ENCODE measurements around the gene IDH2. TPM values are rescaled to one million over a fixed set of nuclear protein-coding genes. Genes with fewer than 3 reads are reported as not detected.

The IDH2 gene
- total RNA-seq, 1 donor from 2014 or later = 93.1 TPM

GRCh38 chr15:90055182-90055581 is 47.1 kb downstream of the IDH2 start:
- no peaks in the 10 kb centered on the region for H3K9me3 Mint-ChIP-seq
- Histone ChIP-seq H3K27me3 (no peaks in the 10 kb centered on the region), H3K4me3 (no peak overlapping the region), H3K9ac (no peak overlapping the region), H2AFZ (replicated peaks) (no peak overlapping the region), H3K27ac (no peak overlapping the region), H3K36me3 (no peaks in the 10 kb centered on the region), H3K79me2 (ENCODE audit: low read depth) (peaks cover 88% of the 10 kb centered on the region), H4K20me1 (ENCODE audit: low read depth) (peaks cover 37% of the 10 kb centered on the region), H3K4me1 (peaks cover 22% of the 10 kb centered on the region), H3K9me3 (ENCODE audit: low read depth) (no peaks in the 10 kb centered on the region), H3K4me2 (no peak overlapping the region), H3F3A (ENCODE audit: low read depth) (peaks cover 11% of the 10 kb centered on the region)
- DNase-seq (ENCODE audit: low spot score) = no peak
- H3K27me3 Mint-ChIP-seq (ENCODE audit: insufficient read depth, low read depth) = no peaks in the 10 kb centered on the region
- peaks cover 7% of the 10 kb centered on the region for H3K36me3 Mint-ChIP-seq
- H3K27ac Mint-ChIP-seq = peak overlapping the region; percentile 42
- peaks cover 57% of the 10 kb centered on the region for H3K4me1 Mint-ChIP-seq
- no peak for TF ChIP-seq CTCF (IDR thresholded peaks at IDR 0.05)
- no peak for TF ChIP-seq EZH2 (IDR thresholded peaks at IDR 0.05)
- no peak for TF ChIP-seq EZH2phosphoT487 (IDR thresholded peaks at IDR 0.05)
- H3K4me3 Mint-ChIP-seq = peak overlapping the region; percentile 24

GRCh38 chr15:90054618-90055097 is 47.6 kb downstream of the IDH2 start:
- no peaks in the 10 kb centered on the region for H3K9me3 Mint-ChIP-seq
- H3F3A ChIP-seq (ENCODE audit: low read depth) = peaks cover 11% of the 10 kb centered on the region
- H3K27ac ChIP-seq = no peak overlapping the region
- peak overlapping the region; percentile 24 for H3K27ac Mint-ChIP-seq
- no peaks in the 10 kb centered on the region for H3K27me3 Mint-ChIP-seq (ENCODE audit: insufficient read depth, low read depth)
- peaks cover 59% of the 10 kb centered on the region for H3K4me1 Mint-ChIP-seq
- peaks cover 20% of the 10 kb centered on the region for H3K4me1 ChIP-seq
- no peak for DNase-seq (ENCODE audit: low spot score)
- TF ChIP-seq EZH2phosphoT487 (IDR thresholded peaks at IDR 0.05) (no peak), CTCF (IDR thresholded peaks at IDR 0.05) (no peak), EZH2 (IDR thresholded peaks at IDR 0.05) (no peak)
- no peak overlapping the region for H3K4me3 Mint-ChIP-seq
- H3K9ac ChIP-seq = no peak overlapping the region
- peaks cover 35% of the 10 kb centered on the region for H4K20me1 ChIP-seq (ENCODE audit: low read depth)
- no peak overlapping the region for H3K4me2 ChIP-seq
- no peak overlapping the region for H3K4me3 ChIP-seq
- H3K36me3 ChIP-seq = no peaks in the 10 kb centered on the region
- peaks cover 88% of the 10 kb centered on the region for H3K79me2 ChIP-seq (ENCODE audit: low read depth)
- no peaks in the 10 kb centered on the region for H3K9me3 ChIP-seq (ENCODE audit: low read depth)
- H2AFZ ChIP-seq (replicated peaks) = no peak overlapping the region
- peaks cover 7% of the 10 kb centered on the region for H3K36me3 Mint-ChIP-seq
- H3K27me3 ChIP-seq = no peaks in the 10 kb centered on the region

GRCh38 chr15:90053685-90054466 is 48.4 kb downstream of the IDH2 start:
- peak; percentile 43 for DNase-seq (ENCODE audit: low spot score)
- peaks cover 60% of the 10 kb centered on the region for H3K4me1 Mint-ChIP-seq
- TF ChIP-seq EZH2 (IDR thresholded peaks at IDR 0.05) = no peak
- TF ChIP-seq CTCF (IDR thresholded peaks at IDR 0.05) = no peak
- TF ChIP-seq EZH2phosphoT487 (IDR thresholded peaks at IDR 0.05) = no peak
- no peak overlapping the region for H3K27ac Mint-ChIP-seq
- peak overlapping the region; percentile 54 for H3K4me2 ChIP-seq
- no peak overlapping the region for H2AFZ ChIP-seq (replicated peaks)
- H3K9me3 Mint-ChIP-seq = no peaks in the 10 kb centered on the region
- H3K9me3 ChIP-seq (ENCODE audit: low read depth) = no peaks in the 10 kb centered on the region
- H3K9ac ChIP-seq = peak overlapping the region; percentile 4
- no peaks in the 10 kb centered on the region for H3K27me3 ChIP-seq
- peaks cover 89% of the 10 kb centered on the region for H3K79me2 ChIP-seq (ENCODE audit: low read depth)
- H3K4me1 ChIP-seq = peaks cover 15% of the 10 kb centered on the region
- peaks cover 7% of the 10 kb centered on the region for H3K36me3 Mint-ChIP-seq
- no peaks in the 10 kb centered on the region for H3K27me3 Mint-ChIP-seq (ENCODE audit: insufficient read depth, low read depth)
- peaks cover 35% of the 10 kb centered on the region for H4K20me1 ChIP-seq (ENCODE audit: low read depth)
- H3K4me3 ChIP-seq = no peak overlapping the region
- no peak overlapping the region for H3K27ac ChIP-seq
- peak overlapping the region; percentile 73 for H3K4me3 Mint-ChIP-seq
- no peaks in the 10 kb centered on the region for H3K36me3 ChIP-seq
- H3F3A ChIP-seq (ENCODE audit: low read depth) = peaks cover 11% of the 10 kb centered on the region

All from neural progenitor cell (in vitro differentiated cells).